ENCODE measurements around the gene TSPAN18. TPM values are rescaled to one million over a fixed set of nuclear protein-coding genes. Genes with fewer than 3 reads are reported as not detected.

Gene TSPAN18
- total RNA-seq, 4 donors from 2014 or later = 3.6 to 12.4 (median 8.2) TPM

GRCh38 chr11:44912270-44912987, 185.7 kb downstream of the TSPAN18 start:
- 70 to 82% methylated on average over 12 of the region's 12 CpGs for WGBS, 2 donors
- intact Hi-C loops (cut with DNase I) = loop anchor here (5.0 kb wide), 1 partner anchor 355 kb away; no protein-coding TSS in a partner anchor
- Histone ChIP-seq H3K27me3 (no peaks in the 10 kb centered on the region), H3K4me3 (replicated peaks in 1 of 3) (no peak overlapping the region), H3K9me3 (no peaks in the 10 kb centered on the region), H3K4me1 (peaks cover 0 to 13% of the 10 kb centered on the region in 2 donors), H3K36me3 (no peaks in the 10 kb centered on the region), H3K27ac (no peak overlapping the region)
- no peak for DNase-seq
- TF ChIP-seq CTCF (IDR thresholded peaks at IDR 0.05) = no peak
- TF ChIP-seq POLR2A (IDR thresholded peaks at IDR 0.05) = no peak

DNA sequence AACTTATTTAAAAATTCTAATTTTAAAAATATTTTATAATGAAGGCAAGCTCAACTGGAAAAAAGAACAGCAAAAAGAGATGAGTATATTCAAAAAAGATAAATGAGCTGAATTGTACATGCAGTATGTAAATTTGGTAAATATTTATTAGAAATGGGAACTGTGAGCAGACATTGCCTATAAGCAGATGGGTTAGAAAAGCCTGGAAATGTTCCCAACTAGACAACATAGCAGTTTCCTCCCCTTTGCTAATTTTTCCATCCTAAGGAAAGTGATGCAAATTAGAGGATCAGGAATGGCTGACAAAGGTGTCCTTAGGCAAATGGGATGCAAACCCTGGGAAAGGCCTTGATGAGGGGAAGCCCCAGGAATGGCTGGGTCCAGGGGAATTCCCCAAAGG, 186.7 kb downstream of the TSPAN18 start:
- TF ChIP-seq POLR2A (IDR thresholded peaks at IDR 0.05) (no peak), CTCF (IDR thresholded peaks at IDR 0.05) (no peak)
- H3K4me3 ChIP-seq (replicated peaks in 1 of 3) = no peak overlapping the region

DNA sequence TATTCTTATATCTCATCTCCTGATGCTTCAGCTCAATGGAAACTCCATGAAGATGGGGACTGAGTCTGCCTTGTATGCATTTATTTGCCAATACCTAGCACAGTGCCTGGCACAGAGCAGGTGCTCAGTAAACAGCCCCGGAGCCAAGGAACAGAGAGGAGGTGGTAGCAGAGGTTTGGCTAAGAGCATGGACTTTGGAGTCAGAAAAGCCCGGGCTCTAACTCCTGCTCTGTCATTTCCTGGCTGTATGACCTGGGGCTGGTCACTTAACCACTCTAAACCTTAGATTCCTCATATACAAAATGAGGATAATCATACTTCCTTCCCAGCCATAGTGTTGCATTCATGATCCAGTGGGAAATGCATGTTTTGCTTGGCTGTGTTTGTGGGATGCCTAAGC, 187.3 kb downstream of the TSPAN18 start:
- Histone ChIP-seq H3K4me3 (replicated peaks in 1 of 3) (no peak overlapping the region), H3K4me1 (peaks cover 0 to 13% of the 10 kb centered on the region in 2 donors), H3K27ac (no peak overlapping the region), H3K36me3 (no peaks in the 10 kb centered on the region), H3K27me3 (no peaks in the 10 kb centered on the region), H3K9me3 (no peaks in the 10 kb centered on the region)
- intact Hi-C loops (cut with DNase I) = loop anchor here (5.0 kb wide), 1 partner anchor 357 kb away; no protein-coding TSS in a partner anchor
- no peak for DNase-seq
- TF ChIP-seq CTCF (IDR thresholded peaks at IDR 0.05) (no peak), POLR2A (IDR thresholded peaks at IDR 0.05) (no peak)
- WGBS, 2 donors = 91 to 100% methylated on average over 2 of the region's 2 CpGs

More for the DNA sequence above, 186.7 kb downstream of the TSPAN18 start:
- no peak overlapping the region for H3K27ac ChIP-seq
- H3K9me3 ChIP-seq = no peaks in the 10 kb centered on the region
- H3K36me3 ChIP-seq = no peaks in the 10 kb centered on the region
- H3K27me3 ChIP-seq = no peaks in the 10 kb centered on the region
- DNase-seq = no peak
- peaks cover 0 to 13% of the 10 kb centered on the region in 2 donors for H3K4me1 ChIP-seq
- intact Hi-C loops (cut with DNase I) = loop anchor here (5.0 kb wide), 1 partner anchor 356 kb away; no protein-coding TSS in a partner anchor

DNA sequence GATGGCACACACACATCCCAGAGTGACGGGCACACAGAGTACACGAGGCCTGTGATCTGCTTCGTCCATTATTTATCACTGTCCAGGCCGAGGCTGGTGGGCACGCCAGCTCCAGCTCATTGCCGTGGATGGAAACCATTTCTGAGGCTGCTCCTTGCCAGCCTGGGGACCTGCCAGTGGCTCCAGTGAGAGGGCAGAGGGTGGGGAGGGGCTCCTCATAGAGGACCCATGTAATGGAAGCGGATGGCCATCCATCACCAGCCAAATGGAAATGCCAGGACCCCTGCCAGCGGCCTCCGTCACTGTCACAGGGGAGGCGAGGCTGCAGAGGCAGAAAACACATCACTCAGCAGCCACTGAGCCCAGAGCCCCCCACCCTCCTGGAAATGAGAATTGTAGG, 188.2 kb downstream of the TSPAN18 start:
- no peak overlapping the region for H3K4me3 ChIP-seq (replicated peaks in 1 of 3)
- no peak for TF ChIP-seq CTCF (IDR thresholded peaks at IDR 0.05)
- TF ChIP-seq POLR2A (IDR thresholded peaks at IDR 0.05) = no peak
- no peaks in the 10 kb centered on the region for H3K9me3 ChIP-seq
- H3K36me3 ChIP-seq = no peaks in the 10 kb centered on the region
- 96 to 100% methylated on average over 4 to 8 of the region's 10 CpGs for WGBS, 2 donors
- H3K4me1 ChIP-seq = peaks cover 0 to 13% of the 10 kb centered on the region in 2 donors
- intact Hi-C loops (cut with DNase I) = no loop called here
- no peak for DNase-seq
- H3K27ac ChIP-seq = no peak overlapping the region
- no peaks in the 10 kb centered on the region for H3K27me3 ChIP-seq

GRCh38 chr11:44915621-44916020, 188.9 kb downstream of the TSPAN18 start:
- no peaks in the 10 kb centered on the region for H3K36me3 ChIP-seq
- TF ChIP-seq CTCF (IDR thresholded peaks at IDR 0.05) (no peak), POLR2A (IDR thresholded peaks at IDR 0.05) (no peak)
- no peak for DNase-seq
- 76 to 89% methylated on average over 10 of the region's 10 CpGs for WGBS, 2 donors
- H3K4me3 ChIP-seq (replicated peaks in 1 of 3) = no peak overlapping the region
- H3K4me1 ChIP-seq = peaks cover 0 to 13% of the 10 kb centered on the region in 2 donors
- no peaks in the 10 kb centered on the region for H3K27me3 ChIP-seq
- H3K27ac ChIP-seq = no peak overlapping the region
- intact Hi-C loops (cut with DNase I) = no loop called here
- H3K9me3 ChIP-seq = no peaks in the 10 kb centered on the region

All from thyroid gland (tissue), 4 donors.